K562 (cell line): ENCODE results near the gene CCDC13. TPM values are rescaled to one million over a fixed set of nuclear protein-coding genes. Genes with fewer than 3 reads are reported as not detected.
A peak's percentile ranks its signal among the peaks of the same experiment; 100 is the strongest.

ENCODE experiments used
- DLX4 ChIP-seq: fragments of 250-450 bp; sonication (Bioruptor Pico); IDR thresholded peaks from 2 replicates; pipeline ENCODE4 v1.6.1; 2021; ENCODE audit warnings: mild to moderate bottlenecking
- FOSL1 ChIP-seq: fragments of 200-800 bp; sonication (Bioruptor generic); conservative IDR thresholded peaks from 2 replicates; pipeline ENCODE4 v1.6.1; 2016; ENCODE audit warnings: missing genetic modification characterization, missing compliant biosample characterization
- FUS ChIP-seq: fragments of 200-400 bp; formaldehyde crosslinking; optimal IDR thresholded peaks from 2 replicates; pipeline ENCODE3; 2017; ENCODE audit warnings: low read depth, low read length
- GMEB1 ChIP-seq: fragments of 250-450 bp; sonication (Bioruptor Pico); IDR thresholded peaks from 2 replicates; pipeline ENCODE4 v1.4.0; 2020; ENCODE audit warnings: mild to moderate bottlenecking
- GTF2A2 ChIP-seq: IDR thresholded peaks from 2 replicates; pipeline ENCODE4 v1.6.1; 2016; ENCODE audit warnings: mild to moderate bottlenecking, missing genetic modification characterization, missing compliant biosample characterization
- HNRNPUL1 ChIP-seq: fragments of 200-400 bp; formaldehyde crosslinking; IDR thresholded peaks from 2 replicates; pipeline ENCODE4 v1.6.1; 2017; ENCODE audit warnings: low read length
- KDM1A ChIP-seq, 2 experiments: fragments of 450-650 bp; IDR thresholded peaks; 2 replicates each; pipeline ENCODE4 v1.6.1; 2016; ENCODE audit warnings: mild to moderate bottlenecking in 2 of 2
- MEF2D ChIP-seq: conservative IDR thresholded peaks from 2 replicates; pipeline ENCODE4 v1.6.1; 2016; ENCODE audit warnings: low read depth, missing genetic modification characterization, missing compliant biosample characterization
- MLX ChIP-seq, 2 experiments: fragments of 450-650 bp in 1 of 2; sonication (generic) in 1 of 2; formaldehyde crosslinking; conservative IDR thresholded peaks; 2 replicates each; pipeline versions ENCODE4 v1.4.0 to v1.8.1; 2020 to 2022; ENCODE audit warnings: mild to moderate bottlenecking in 1 of 2, missing genetic modification reagents in 1 of 2
- NR2C1 ChIP-seq, 2 experiments: fragments of 450-650 bp; IDR thresholded peaks; 2 replicates each; pipeline ENCODE4 v1.6.1; 2017; ENCODE audit warnings: mild to moderate bottlenecking in 2 of 2, antibody characterized with exemption in 1 of 2, inconsistent platforms in 1 of 2, missing compliant biosample characterization in 1 of 2, missing genetic modification characterization in 1 of 2
- POLR2H ChIP-seq: IDR thresholded peaks from 2 replicates; pipeline ENCODE4 v1.6.1; 2016; ENCODE audit warnings: missing genetic modification characterization, low read depth, mild to moderate bottlenecking, control low read depth, missing compliant biosample characterization, moderate library complexity
- PREB ChIP-seq: sonication (generic); formaldehyde crosslinking; IDR thresholded peaks from 2 replicates; pipeline ENCODE4 v1.8.1; 2023; ENCODE audit warnings: mild to moderate bottlenecking, missing genetic modification reagents
- SMARCA5 ChIP-seq: fragments of 450-650 bp; IDR thresholded peaks from 2 replicates; pipeline ENCODE4 v1.6.1; 2016
- THRAP3 ChIP-seq: fragments of 450-650 bp; IDR thresholded peaks from 2 replicates; pipeline ENCODE4 v1.6.1; 2016; ENCODE audit warnings: mild to moderate bottlenecking, inconsistent platforms, borderline replicate concordance
- ZFP36 ChIP-seq: fragments of 150-350 bp; IDR thresholded peaks from 2 replicates; pipeline ENCODE4 v1.6.1; 2018; ENCODE audit warnings: low read length, low read depth; ENCODE audit not compliant: partially characterized antibody
- ZNF197 ChIP-seq: fragments of 200-800 bp; sonication (Bioruptor generic); IDR thresholded peaks from 2 replicates; pipeline ENCODE4 v1.6.1; 2016; ENCODE audit warnings: low read depth, missing genetic modification characterization, missing compliant biosample characterization
- ZNF592 ChIP-seq: fragments of 450-650 bp; IDR thresholded peaks from 2 replicates; pipeline ENCODE4 v1.6.1; 2017; ENCODE audit warnings: antibody characterized with exemption, mild to moderate bottlenecking
- ZNF639 ChIP-seq, 2 experiments: fragments of 200-800 bp in 1 of 2; sonication (Bioruptor generic) in 1 of 2; sonication (generic) in 1 of 2; formaldehyde crosslinking in 1 of 2; IDR thresholded peaks in 1 of 2; conservative IDR thresholded peaks in 1 of 2; 2 replicates each; pipeline versions ENCODE4 v1.5.0 to v1.6.1; 2016 to 2020; ENCODE audit warnings: missing compliant biosample characterization in 1 of 2, missing genetic modification characterization in 1 of 2, missing genetic modification reagents in 1 of 2
- polyA plus RNA-seq, 8 experiments: library from polyadenylated mRNA; depleted of rRNA in 4 of 8; stranded (reverse) in 5 of 8; unstranded in 3 of 8; fragments of >200 nt; fragmentation: Nextera tagmentation in 2 of 8; fragmentation: Illumina TruSeq in 1 of 8; extraction: Ambion mirVana in 2 of 8; extraction: Trizol in 1 of 8; gene quantifications; 2 replicates each; pipeline versions ENCODE4 v1.2.1 to v1.2.3, GENCODE V29; 2011 to 2014; ENCODE audit warnings: inconsistent platforms in 1 of 8, missing spikeins in 1 of 8
- total RNA-seq, 7 experiments: library from RNA; depleted of rRNA in 6 of 7; stranded (reverse); fragments of >200 nt in 6 of 7; fragmentation: Illumina TruSeq in 2 of 7; extraction: Trizol in 2 of 7; gene quantifications; 2 replicates each; pipeline versions ENCODE4 v1.2.1 to v1.2.3, GENCODE V29; 2011 to 2021; ENCODE audit warnings: low replicate concordance in 1 of 7

CCDC13 gene
- total and polyA plus RNA-seq, 9 of the 15 experiments (the other 6 are each of a cell fraction or from before 2014, with no cell fraction given), result 0.20 to 0.70 (median 0.48) TPM; not detected in 2

- TF ChIP-seq ZNF197 (CRISPR knock-in tag) (no peak), PREB (CRISPR knock-in tag) (no peak), HNRNPUL1 (no peak), FUS (no peak), POLR2H (tag) (no peak), GTF2A2 (0 out of 2 replicates have a peak, but pooled peaks have one; percentile 48), ZFP36 (no peak), ZNF639 (CRISPR knock-in tag; conservative IDR thresholded peaks at IDR 0.05 in 1 of 2, IDR thresholded peaks at IDR 0.05 in 1 of 2) (peak in 1 of 2 experiments; percentile 64; a peak in 2 of 4 replicates), DLX4 (CRISPR knock-in tag) (no peak), FOSL1 (tag) (0 out of 2 replicates have a peak, but pooled peaks have one; percentile 23), SMARCA5 (no peak), MLX (CRISPR knock-in tag; conservative IDR thresholded peaks at IDR 0.05) (no peak), KDM1A (IDR thresholded peaks at IDR 0.05) (peak in 1 of 2 experiments; percentile 7; a peak in 1 of 4 replicates), GMEB1 (no peak), THRAP3 (no peak), NR2C1 (IDR thresholded peaks at IDR 0.05) (no peak), NR2C1 (tag; IDR thresholded peaks at IDR 0.05) (peak; percentile 73), MEF2D (tag) (peak; percentile 70; the same call in 1 of the 2 replicates), ZNF592 (peak; percentile 89)
These were observed 34.9 kb upstream of the CCDC13 start (continued) for GRCh38 chr3:42807929-42808328.
